IMR-90 (cell line): ENCODE results near the gene CDIP1. TPM values are rescaled to one million over a fixed set of nuclear protein-coding genes. Genes with fewer than 3 reads are reported as not detected.

ENCODE experiments used
- ATAC-seq: fragments of 200-7000 bp; cut with Tn5 transposase; 2 replicates; pipeline ENCODE4 v1.9.1; 2020; ENCODE audit warnings: low read depth, mild to moderate bottlenecking, moderate library complexity
- BruUV-seq: library from RNA; stranded (reverse); fragments of 400-500 nt; replicated peaks from 2 replicates; lab custom pipeline; 2021; lab: Mats Ljungman, UMichigan
- CTCF ChIA-PET: fragments of 300-600 bp; formaldehyde crosslinking; extraction: SDS; loops from one replicate; lab custom pipeline; 2021; ENCODE audit warnings: antibody characterized with exemption; lab: Yijun Ruan, JAX
- POLR2A ChIA-PET: fragments of 300-600 bp; sonication (Branson Sonifier 250); formaldehyde crosslinking; loops from one replicate; lab custom pipeline; 2022; ENCODE audit warnings: antibody characterized with exemption; ENCODE audit not compliant: unreplicated experiment; lab: Charles Lee
- DNase-seq: peaks from one replicate; pipeline ENCODE4 v3.0.0; 2013
- H2AFZ ChIP-seq: replicated peaks from 2 replicates; pipeline ENCODE3; 2013; ENCODE audit warnings: low read length, mild to moderate bottlenecking; ENCODE audit not compliant: poor library complexity
- H2AK5ac ChIP-seq: 2 replicates; pipeline ENCODE4 v1.6.1; 2013; ENCODE audit warnings: low read depth, low read length, inconsistent platforms
- H2AK9ac ChIP-seq: replicated peaks from 2 replicates; pipeline ENCODE3; 2013; ENCODE audit warnings: mild to moderate bottlenecking, low read depth, low read length, moderate library complexity; ENCODE audit not compliant: poor library complexity
- H2BK120ac ChIP-seq: 2 replicates; pipeline ENCODE4 v1.6.1; 2013; ENCODE audit warnings: low read depth, low read length, inconsistent platforms
- H2BK15ac ChIP-seq: 3 replicates; pipeline ENCODE4 v1.6.1; 2013; ENCODE audit warnings: low read depth, low read length, inconsistent platforms
- H2BK20ac ChIP-seq: 2 replicates; pipeline ENCODE4 v1.6.1; 2013; ENCODE audit warnings: low read depth, mild to moderate bottlenecking, inconsistent platforms, low read length, moderate library complexity
- H2BK5ac ChIP-seq: 2 replicates; pipeline ENCODE4 v1.6.1; 2013; ENCODE audit warnings: mild to moderate bottlenecking, low read depth, low read length, inconsistent platforms; ENCODE audit not compliant: poor library complexity, severe bottlenecking
- H3K14ac ChIP-seq: replicated peaks from 2 replicates; pipeline ENCODE4 v1.6.1; 2013; ENCODE audit warnings: low read depth, low read length, inconsistent platforms
- H3K18ac ChIP-seq: 2 replicates; pipeline ENCODE4 v1.6.1; 2013; ENCODE audit warnings: low read depth, low read length, control low read depth
- H3K23ac ChIP-seq: 2 replicates; pipeline ENCODE4 v1.6.1; 2013; ENCODE audit warnings: low read depth, low read length, inconsistent platforms
- H3K27ac ChIP-seq: 2 replicates; pipeline ENCODE4 v1.5.1; 2013; ENCODE audit warnings: mild to moderate bottlenecking, control low read depth, low read length; ENCODE audit not compliant: insufficient read depth
- H3K27me3 ChIP-seq: 2 replicates; pipeline ENCODE4 v1.6.1; 2013; ENCODE audit warnings: low read length; ENCODE audit not compliant: control insufficient read depth, insufficient read depth
- H3K36me3 ChIP-seq: 2 replicates; pipeline ENCODE4 v1.6.1; 2013; ENCODE audit warnings: low read length, mixed read lengths; ENCODE audit not compliant: control insufficient read depth, insufficient read depth
- H3K4ac ChIP-seq: 2 replicates; pipeline ENCODE4 v1.6.1; 2013; ENCODE audit warnings: low read depth, low read length, inconsistent platforms
- H3K4me1 ChIP-seq: 2 replicates; pipeline ENCODE4 v1.6.1; 2013; ENCODE audit warnings: low read length, mixed read lengths; ENCODE audit not compliant: control insufficient read depth, insufficient read depth
- H3K4me2 ChIP-seq: 2 replicates; pipeline ENCODE4 v1.6.1; 2013; ENCODE audit warnings: low read depth, mild to moderate bottlenecking, control low read depth, low read length, moderate library complexity
- H3K4me3 ChIP-seq: 2 replicates; pipeline ENCODE4 v1.5.1; 2013; ENCODE audit warnings: low read depth, mild to moderate bottlenecking, control low read depth, low read length, moderate library complexity; ENCODE audit not compliant: insufficient read depth
- H3K56ac ChIP-seq: 2 replicates; pipeline ENCODE4 v1.6.1; 2013; ENCODE audit warnings: low read length, inconsistent platforms; ENCODE audit not compliant: insufficient read depth; ENCODE audit errors: extremely low read depth
- H3K79me1 ChIP-seq, 2 experiments: 2 replicates each; pipeline ENCODE4 v1.6.1; 2013; ENCODE audit warnings: low read length in 2 of 2, inconsistent platforms in 1 of 2, low read depth in 1 of 2
- H3K9ac ChIP-seq: 2 replicates; pipeline ENCODE4 v1.6.1; 2013; ENCODE audit warnings: low read depth, low read length, control low read depth
- H3K9me1 ChIP-seq: 2 replicates; pipeline ENCODE4 v1.6.1; 2013; ENCODE audit warnings: low read length, inconsistent platforms; ENCODE audit not compliant: insufficient read depth
- H3K9me3 ChIP-seq: 2 replicates; pipeline ENCODE4 v1.6.1; 2013; ENCODE audit warnings: low read length; ENCODE audit not compliant: control insufficient read depth, insufficient read depth
- H4K20me1 ChIP-seq: 2 replicates; pipeline ENCODE4 v1.6.1; 2013; ENCODE audit warnings: low read length, inconsistent platforms; ENCODE audit not compliant: insufficient read depth
- H4K5ac ChIP-seq: 2 replicates; pipeline ENCODE4 v1.6.1; 2013; ENCODE audit warnings: mild to moderate bottlenecking, low read depth, low read length, control low read depth
- H4K8ac ChIP-seq, 2 experiments: 2 replicates each; pipeline ENCODE4 v1.6.1; 2013; ENCODE audit warnings: low read depth in 2 of 2, low read length in 2 of 2, control low read depth in 1 of 2, inconsistent platforms in 1 of 2
- H4K91ac ChIP-seq: 2 replicates; pipeline ENCODE4 v1.6.1; 2013; ENCODE audit warnings: low read depth, low read length, inconsistent platforms; ENCODE audit not compliant: insufficient read depth
- BHLHE40 ChIP-seq: fragments of 150-350 bp; IDR thresholded peaks from 2 replicates; pipeline ENCODE4 v1.6.1; 2016; ENCODE audit warnings: mild to moderate bottlenecking, low read depth, low read length
- CEBPB ChIP-seq: IDR thresholded peaks from 2 replicates; pipeline ENCODE4 v1.6.1; 2012; ENCODE audit warnings: low read depth, low read length, improper control_type of control experiment
- MXI1 ChIP-seq: IDR thresholded peaks from 2 replicates; pipeline ENCODE4 v1.6.1; 2012; ENCODE audit warnings: low read depth, mild to moderate bottlenecking, low read length, moderate library complexity, borderline replicate concordance
- NFE2L2 ChIP-seq: fragments of 150-350 bp; IDR thresholded peaks from 2 replicates; pipeline ENCODE4 v1.6.1; 2016; ENCODE audit warnings: low read depth, mild to moderate bottlenecking, low read length
- POLR2A ChIP-seq: IDR thresholded peaks from 2 replicates; pipeline ENCODE4 v1.6.1; 2012; ENCODE audit warnings: mild to moderate bottlenecking, low read depth, low read length
- RAD21 ChIP-seq: IDR thresholded peaks from 2 replicates; pipeline ENCODE4 v1.6.1; 2012; ENCODE audit warnings: low read length, improper control_type of control experiment
- RFX5 ChIP-seq: IDR thresholded peaks from 2 replicates; pipeline ENCODE4 v1.8.0; 2012; ENCODE audit warnings: low read depth, mild to moderate bottlenecking, low read length, moderate library complexity
- SMC3 ChIP-seq: fragments of 150-350 bp; IDR thresholded peaks from 2 replicates; pipeline ENCODE4 v1.6.1; 2016; ENCODE audit warnings: low read depth, mild to moderate bottlenecking, antibody characterized with exemption, low read length, moderate library complexity
- WGBS, 2 experiments: methylation state at CpG; one replicate each; pipeline versions ENCODE4 v1.1.5 to v1.1.7; 2013; ENCODE audit warnings: missing lambda C conversion rate in 2 of 2; ENCODE audit not compliant: insufficient read length in 1 of 2; ENCODE audit errors: extremely low coverage in 2 of 2; 5-methylcytosine and 5-hydroxymethylcytosine counted together
- dilution Hi-C: fragments of 300-500 bp; cut with HindIII; formaldehyde crosslinking; loops from one replicate; pipeline ENCODE4 v1.14.3; 2018; ENCODE audit warnings: low sequenced_read_pairs; ENCODE audit not compliant: unreplicated experiment
- in situ Hi-C: fragments of 300-500 bp; cut with MboI; formaldehyde crosslinking; loops from 3 replicates; pipeline ENCODE4 v1.14.3; 2019; ENCODE audit warnings: low sequenced_read_pairs, inconsistent platforms, mixed read lengths
- intact Hi-C: fragments of 100-400 bp; cut with micrococcal nuclease; formaldehyde crosslinking; loops from 2 replicates; pipeline ENCODE4 v1.10.0; 2022
- polyA plus RNA-seq, 3 experiments: library from polyadenylated mRNA; depleted of rRNA; stranded (reverse); fragments of >200 nt; gene quantifications; 2 replicates each; pipeline ENCODE4 v1.2.3, GENCODE V29; 2012; ENCODE audit warnings: low replicate concordance in 1 of 3
- total RNA-seq: library from RNA; depleted of rRNA; stranded (reverse); fragments of >200 nt; gene quantifications from 2 replicates; pipeline ENCODE4 v1.2.3, GENCODE V29; 2012
- TF ChIP-seq, protein P1 (sequence below): fragments of 150-350 bp; IDR thresholded peaks from 2 replicates; pipeline ENCODE4 v1.6.1; 2017; ENCODE audit warnings: mild to moderate bottlenecking, antibody characterized with exemption, low read length, low read depth
- TF ChIP-seq, protein P2 (sequence below): conservative IDR thresholded peaks from 2 replicates; pipeline ENCODE4 v1.5.1; 2012; ENCODE audit warnings: mild to moderate bottlenecking, low read depth, low read length, improper control_type of control experiment

CDIP1 gene
- total and polyA plus RNA-seq, 2 of the 4 experiments (the other 2 are of a cell fraction) = 4.8 to 14.6 TPM

DNA sequence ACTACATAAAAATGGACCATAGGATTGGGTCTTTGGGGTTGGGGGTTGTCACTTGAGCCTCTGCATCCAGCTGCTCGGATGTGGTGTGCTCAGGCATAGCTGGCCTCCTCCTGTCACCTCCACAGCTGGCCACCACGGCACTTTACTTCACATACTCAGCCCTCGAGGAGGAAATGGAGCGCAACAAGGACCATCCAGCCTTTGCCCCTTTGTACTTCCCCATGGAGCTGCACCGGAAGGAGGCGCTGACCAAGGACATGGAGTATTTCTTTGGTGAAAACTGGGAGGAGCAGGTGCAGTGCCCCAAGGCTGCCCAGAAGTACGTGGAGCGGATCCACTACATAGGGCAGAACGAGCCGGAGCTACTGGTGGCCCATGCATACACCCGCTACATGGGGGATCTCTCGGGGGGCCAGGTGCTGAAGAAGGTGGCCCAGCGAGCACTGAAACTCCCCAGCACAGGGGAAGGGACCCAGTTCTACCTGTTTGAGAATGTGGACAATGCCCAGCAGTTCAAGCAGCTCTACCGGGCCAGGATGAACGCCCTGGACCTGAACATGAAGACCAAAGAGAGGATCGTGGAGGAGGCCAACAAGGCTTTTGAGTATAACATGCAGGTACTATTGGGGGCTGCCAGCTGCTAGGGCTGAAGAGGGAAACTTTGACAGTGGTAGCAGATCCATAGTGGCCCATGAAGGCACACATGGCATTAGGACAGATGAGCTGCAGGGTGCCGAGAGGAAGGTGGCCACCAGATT lies 30.8 kb downstream of the CDIP1 start:
- TF ChIP-seq BHLHE40 (no peak), NFE2L2 (no peak), MXI1 (no peak), POLR2A (no peak), CEBPB (no peak), RFX5 (no peak), SMC3 (no peak), RAD21 (no peak)
- TF ChIP-seq, protein P1, sequence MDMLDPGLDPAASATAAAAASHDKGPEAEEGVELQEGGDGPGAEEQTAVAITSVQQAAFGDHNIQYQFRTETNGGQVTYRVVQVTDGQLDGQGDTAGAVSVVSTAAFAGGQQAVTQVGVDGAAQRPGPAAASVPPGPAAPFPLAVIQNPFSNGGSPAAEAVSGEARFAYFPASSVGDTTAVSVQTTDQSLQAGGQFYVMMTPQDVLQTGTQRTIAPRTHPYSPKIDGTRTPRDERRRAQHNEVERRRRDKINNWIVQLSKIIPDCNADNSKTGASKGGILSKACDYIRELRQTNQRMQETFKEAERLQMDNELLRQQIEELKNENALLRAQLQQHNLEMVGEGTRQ = no peak
- TF ChIP-seq, protein P2, sequence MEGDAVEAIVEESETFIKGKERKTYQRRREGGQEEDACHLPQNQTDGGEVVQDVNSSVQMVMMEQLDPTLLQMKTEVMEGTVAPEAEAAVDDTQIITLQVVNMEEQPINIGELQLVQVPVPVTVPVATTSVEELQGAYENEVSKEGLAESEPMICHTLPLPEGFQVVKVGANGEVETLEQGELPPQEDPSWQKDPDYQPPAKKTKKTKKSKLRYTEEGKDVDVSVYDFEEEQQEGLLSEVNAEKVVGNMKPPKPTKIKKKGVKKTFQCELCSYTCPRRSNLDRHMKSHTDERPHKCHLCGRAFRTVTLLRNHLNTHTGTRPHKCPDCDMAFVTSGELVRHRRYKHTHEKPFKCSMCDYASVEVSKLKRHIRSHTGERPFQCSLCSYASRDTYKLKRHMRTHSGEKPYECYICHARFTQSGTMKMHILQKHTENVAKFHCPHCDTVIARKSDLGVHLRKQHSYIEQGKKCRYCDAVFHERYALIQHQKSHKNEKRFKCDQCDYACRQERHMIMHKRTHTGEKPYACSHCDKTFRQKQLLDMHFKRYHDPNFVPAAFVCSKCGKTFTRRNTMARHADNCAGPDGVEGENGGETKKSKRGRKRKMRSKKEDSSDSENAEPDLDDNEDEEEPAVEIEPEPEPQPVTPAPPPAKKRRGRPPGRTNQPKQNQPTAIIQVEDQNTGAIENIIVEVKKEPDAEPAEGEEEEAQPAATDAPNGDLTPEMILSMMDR = no peak
- no peak overlapping the region; the same call in 1 of the 2 replicates for H3K56ac ChIP-seq
- H2BK20ac ChIP-seq = no peak overlapping the region
- H3K9me1 ChIP-seq = peaks cover 4% of the 10 kb centered on the region; the same call in 1 of the 2 replicates
- H2AK5ac ChIP-seq = no peak overlapping the region
- H2AFZ ChIP-seq = peak overlapping the region; percentile 13
- peaks cover 2% of the 10 kb centered on the region for H3K4me1 ChIP-seq
- no peak overlapping the region for H2BK5ac ChIP-seq
- no peak overlapping the region for H3K23ac ChIP-seq
- WGBS, 2 experiments = 95% methylated on average over 8 of the region's 17 CpGs; no CpG with 5 or more reads in 1 of the 2 experiments
- in situ Hi-C loops = loop anchor here (25.0 kb wide), 1 partner anchor 455 kb away; the partner anchor contains the start of gene SEC14L5
- ATAC-seq = no peak
- ChIA-PET POLR2A (no interaction called here), CTCF (interaction anchor here (2.4 kb wide), 1 partner anchor 41 kb away, joined by 7 read pairs; no protein-coding TSS in a partner anchor)
- H3K4ac ChIP-seq = no peak overlapping the region
- peaks cover 0 to 59% of the 10 kb centered on the region in 2 experiments for H3K79me1 ChIP-seq
- intact Hi-C loops = loop anchor here (2.0 kb wide), 1 partner anchor 41 kb away; no protein-coding TSS in a partner anchor
- no peaks in the 10 kb centered on the region for H3K27me3 ChIP-seq
- no peak overlapping the region for H2BK15ac ChIP-seq
- no peak overlapping the region for H2BK120ac ChIP-seq
- H3K4me2 ChIP-seq = no peak overlapping the region
- no peak overlapping the region for H4K8ac ChIP-seq
- H3K18ac ChIP-seq = no peak overlapping the region
- H4K5ac ChIP-seq = no peak overlapping the region
- no peak overlapping the region for H4K91ac ChIP-seq
- dilution Hi-C loops = no loop called here
- no peak overlapping the region for H3K9ac ChIP-seq
- H3K36me3 ChIP-seq = peaks cover 51% of the 10 kb centered on the region
- peaks cover 11% of the 10 kb centered on the region for H4K20me1 ChIP-seq
- no peaks in the 10 kb centered on the region for H3K9me3 ChIP-seq
- DNase-seq = no peak
- H2AK9ac ChIP-seq = no peak overlapping the region
- no peak overlapping the region for H3K27ac ChIP-seq
- no peak overlapping the region for H3K4me3 ChIP-seq
- no peak overlapping the region for H3K14ac ChIP-seq
- BruUV-seq = no TSS peak
